Measurements from ENCODE around the gene SUV39H1.
A peak's percentile ranks its signal among the peaks of the same experiment; 100 is the strongest.
"Not testable (repeated sequence)": the region's sequence is repeated elsewhere in the genome, so short reads cannot be mapped to it uniquely, and the experiment has no call there.

Gene SUV39H1

DNA sequence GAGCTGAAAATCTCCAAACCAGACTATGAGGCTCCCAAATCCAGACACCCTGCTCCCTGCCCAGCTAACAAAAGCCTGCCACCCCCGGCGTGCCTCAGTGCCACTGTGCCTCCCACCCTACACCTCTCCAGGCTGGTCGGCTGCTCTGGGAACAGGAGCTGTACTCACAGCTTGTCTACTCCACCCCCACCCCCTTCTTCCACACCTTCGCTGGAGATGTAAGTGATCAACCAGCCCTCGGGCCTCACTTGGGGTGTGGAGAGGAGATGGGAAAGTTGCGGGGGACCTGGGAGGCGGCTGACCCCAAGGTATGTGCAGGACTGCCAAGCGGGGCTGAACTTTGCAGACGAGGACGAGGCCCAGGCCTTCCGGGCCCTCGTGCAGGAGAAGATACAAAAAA lies 11.1 kb upstream of the SUV39H1 start:
- Histone ChIP-seq H3K36me3 (ENCODE audit: control insufficient read depth, insufficient read depth, low read length) (no peaks in the 10 kb centered on the region), H3K27ac (ENCODE audit: low read depth, low read length, severe bottlenecking) (no peak overlapping the region), H3K9me3 (ENCODE audit: control insufficient read depth, low read length) (no peaks in the 10 kb centered on the region), H3K4me3 (ENCODE audit: extremely low read depth, insufficient read depth, low read length, poor library complexity, severe bottlenecking) (no peak overlapping the region), H3K4me1 (ENCODE audit: control insufficient read depth, insufficient read depth, low read length, poor library complexity, severe bottlenecking) (no peaks in the 10 kb centered on the region)
- WGBS, 2 experiments (ENCODE audit: insufficient coverage in 2 of 2) = 88% methylated on average over 6 of the region's 12 CpGs; no CpG with 5 or more reads in 1 of the 2 experiments

DNA sequence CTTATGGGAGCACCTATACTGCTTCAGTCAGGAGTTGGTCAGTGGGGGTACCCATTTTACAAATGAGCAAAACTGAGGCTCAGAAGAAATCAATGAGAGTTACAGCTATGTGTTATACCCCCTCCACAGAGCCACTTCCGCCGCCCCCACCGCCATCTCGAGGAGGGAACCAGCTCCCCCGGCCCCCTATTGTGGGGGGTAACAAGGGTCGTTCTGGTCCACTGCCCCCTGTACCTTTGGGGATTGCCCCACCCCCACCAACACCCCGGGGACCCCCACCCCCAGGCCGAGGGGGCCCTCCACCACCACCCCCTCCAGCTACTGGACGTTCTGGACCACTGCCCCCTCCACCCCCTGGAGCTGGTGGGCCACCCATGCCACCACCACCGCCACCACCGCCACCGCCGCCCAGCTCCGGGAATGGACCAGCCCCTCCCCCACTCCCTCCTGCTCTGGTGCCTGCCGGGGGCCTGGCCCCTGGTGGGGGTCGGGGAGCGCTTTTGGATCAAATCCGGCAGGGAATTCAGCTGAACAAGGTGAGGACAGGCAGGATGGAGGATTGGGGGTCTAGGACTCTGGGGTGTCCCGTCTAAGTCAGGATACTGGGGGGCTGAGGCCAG lies 7.9 kb upstream of the SUV39H1 start:
- Histone ChIP-seq H3K4me3 (ENCODE audit: extremely low read depth, insufficient read depth, low read length, poor library complexity, severe bottlenecking) (no peak overlapping the region), H3K4me1 (ENCODE audit: control insufficient read depth, insufficient read depth, low read length, poor library complexity, severe bottlenecking) (no peaks in the 10 kb centered on the region), H3K9me3 (ENCODE audit: control insufficient read depth, low read length) (no peaks in the 10 kb centered on the region), H3K27ac (ENCODE audit: low read depth, low read length, severe bottlenecking) (no peak overlapping the region), H3K36me3 (ENCODE audit: control insufficient read depth, insufficient read depth, low read length) (no peaks in the 10 kb centered on the region)
- 70% methylated on average over 3 of the region's 19 CpGs; no CpG with 5 or more reads in 1 of the 2 experiments for WGBS, 2 experiments (ENCODE audit: insufficient coverage in 2 of 2)

- Histone ChIP-seq H3K4me3 (ENCODE audit: extremely low read depth, insufficient read depth, low read length, poor library complexity, severe bottlenecking) (no peak overlapping the region), H3K9me3 (ENCODE audit: control insufficient read depth, low read length) (no peaks in the 10 kb centered on the region), H3K4me1 (ENCODE audit: control insufficient read depth, insufficient read depth, low read length, poor library complexity, severe bottlenecking) (no peaks in the 10 kb centered on the region), H3K36me3 (ENCODE audit: control insufficient read depth, insufficient read depth, low read length) (no peaks in the 10 kb centered on the region), H3K27ac (ENCODE audit: low read depth, low read length, severe bottlenecking) (no peak overlapping the region)
- WGBS, 2 experiments (ENCODE audit: insufficient coverage in 2 of 2) = no CpG with 5 or more reads among the region's 11 CpGs
Measured at GRCh38 chrX:48689208-48689920, 7.2 kb upstream of the SUV39H1 start.

DNA sequence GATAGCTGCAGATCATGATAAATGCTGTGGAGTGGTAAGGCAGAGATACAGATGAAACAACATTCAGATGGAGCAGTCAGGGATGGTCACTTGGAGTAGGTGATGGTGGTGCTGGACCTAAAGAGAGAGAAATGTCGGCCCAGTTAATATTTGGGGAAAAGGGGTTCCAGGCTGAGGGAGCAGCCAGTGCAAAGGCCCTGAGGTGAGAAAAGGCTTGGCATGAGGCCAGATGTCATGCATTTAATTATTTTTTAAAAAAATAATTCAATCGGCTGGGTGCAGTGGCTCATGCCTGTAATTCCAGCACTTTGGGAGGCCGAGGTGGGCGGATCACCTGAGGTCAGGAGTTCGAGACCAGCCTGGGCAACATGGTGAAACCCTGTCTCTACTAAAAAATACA lies 4.8 kb upstream of the SUV39H1 start:
- not testable (repeated sequence) for H3K4me1 ChIP-seq (ENCODE audit: control insufficient read depth, insufficient read depth, low read length, poor library complexity, severe bottlenecking); H3K4me3 ChIP-seq (ENCODE audit: extremely low read depth, insufficient read depth, low read length, poor library complexity, severe bottlenecking); H3K36me3 ChIP-seq (ENCODE audit: control insufficient read depth, insufficient read depth, low read length); H3K9me3 ChIP-seq (ENCODE audit: control insufficient read depth, low read length); H3K27ac ChIP-seq (ENCODE audit: low read depth, low read length, severe bottlenecking)
- WGBS, 2 experiments (ENCODE audit: insufficient coverage in 2 of 2) = 100% methylated on average over 1 of the region's 5 CpGs; no CpG with 5 or more reads in 1 of the 2 experiments

GRCh38 chrX:48694776-48695533 lies 1.6 kb upstream of the SUV39H1 start:
- Histone ChIP-seq H3K9me3 (ENCODE audit: control insufficient read depth, low read length) (no peaks in the 10 kb centered on the region), H3K27ac (ENCODE audit: low read depth, low read length, severe bottlenecking) (no peak overlapping the region), H3K4me1 (ENCODE audit: control insufficient read depth, insufficient read depth, low read length, poor library complexity, severe bottlenecking) (peaks cover 6% of the 10 kb centered on the region), H3K4me3 (ENCODE audit: extremely low read depth, insufficient read depth, low read length, poor library complexity, severe bottlenecking) (no peak overlapping the region), H3K36me3 (ENCODE audit: control insufficient read depth, insufficient read depth, low read length) (peaks cover 11% of the 10 kb centered on the region)
- WGBS, 2 experiments (ENCODE audit: insufficient coverage in 2 of 2) = 20 to 63% methylated on average over 2 to 13 of the region's 15 CpGs

GRCh38 chrX:48695534-48695896 lies 1.0 kb upstream of the SUV39H1 start:
- no peak overlapping the region for H3K27ac ChIP-seq (ENCODE audit: low read depth, low read length, severe bottlenecking)

GRCh38 chrX:48695925-48696300 lies 621 bp upstream of the SUV39H1 start:
- no peaks in the 10 kb centered on the region for H3K9me3 ChIP-seq (ENCODE audit: control insufficient read depth, low read length)
- H3K27ac ChIP-seq (ENCODE audit: low read depth, low read length, severe bottlenecking) = peak overlapping the region; percentile 57
- H3K4me3 ChIP-seq (ENCODE audit: extremely low read depth, insufficient read depth, low read length, poor library complexity, severe bottlenecking) = peak overlapping the region; percentile 52
- WGBS, 2 experiments (ENCODE audit: insufficient coverage in 2 of 2) = 0% methylated on average over 2 to 4 of the region's 8 CpGs
- peaks cover 20% of the 10 kb centered on the region for H3K36me3 ChIP-seq (ENCODE audit: control insufficient read depth, insufficient read depth, low read length)
- H3K4me1 ChIP-seq (ENCODE audit: control insufficient read depth, insufficient read depth, low read length, poor library complexity, severe bottlenecking) = peaks cover 6% of the 10 kb centered on the region

More at GRCh38 chrX:48695534-48695896, 1.0 kb upstream of the SUV39H1 start:
- WGBS, 2 experiments (ENCODE audit: insufficient coverage in 2 of 2) = 55% methylated on average over 14 of the region's 14 CpGs; no CpG with 5 or more reads in 1 of the 2 experiments
- H3K36me3 ChIP-seq (ENCODE audit: control insufficient read depth, insufficient read depth, low read length) = peaks cover 17% of the 10 kb centered on the region
- H3K4me3 ChIP-seq (ENCODE audit: extremely low read depth, insufficient read depth, low read length, poor library complexity, severe bottlenecking) = no peak overlapping the region
- H3K4me1 ChIP-seq (ENCODE audit: control insufficient read depth, insufficient read depth, low read length, poor library complexity, severe bottlenecking) = peaks cover 6% of the 10 kb centered on the region
- H3K9me3 ChIP-seq (ENCODE audit: control insufficient read depth, low read length) = no peaks in the 10 kb centered on the region

GRCh38 chrX:48696909-48697727 lies 584 bp downstream of the SUV39H1 start:
- Histone ChIP-seq H3K36me3 (ENCODE audit: control insufficient read depth, insufficient read depth, low read length) (peaks cover 32% of the 10 kb centered on the region), H3K4me3 (ENCODE audit: extremely low read depth, insufficient read depth, low read length, poor library complexity, severe bottlenecking) (peak overlapping the region; percentile 52), H3K9me3 (ENCODE audit: control insufficient read depth, low read length) (no peaks in the 10 kb centered on the region), H3K27ac (ENCODE audit: low read depth, low read length, severe bottlenecking) (peak overlapping the region; percentile 79), H3K4me1 (ENCODE audit: control insufficient read depth, insufficient read depth, low read length, poor library complexity, severe bottlenecking) (peaks cover 9% of the 10 kb centered on the region)
- WGBS, 2 experiments (ENCODE audit: insufficient coverage in 2 of 2) = 2% methylated on average over 12 of the region's 56 CpGs; no CpG with 5 or more reads in 1 of the 2 experiments

DNA sequence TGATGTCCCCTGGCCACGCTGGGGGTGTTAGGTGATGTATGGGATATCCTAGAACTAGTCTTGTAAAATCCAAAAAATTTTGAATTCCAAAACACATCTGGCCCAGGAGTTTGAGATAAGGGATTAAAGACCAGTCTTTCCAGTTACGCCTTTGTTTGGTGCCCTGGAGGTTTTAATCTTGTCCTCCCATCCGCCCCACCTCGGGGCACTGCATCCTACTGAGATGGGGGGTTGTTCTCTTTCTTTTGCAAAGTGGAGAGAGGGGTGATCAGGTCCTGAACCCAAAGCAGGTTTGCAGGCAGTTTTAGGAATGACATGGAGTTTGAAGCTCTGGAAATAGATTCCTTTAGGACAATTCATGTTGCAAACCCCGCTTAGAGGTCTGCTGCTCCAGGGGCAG lies 1.8 kb downstream of the SUV39H1 start:
- H3K27ac ChIP-seq (ENCODE audit: low read depth, low read length, severe bottlenecking) = no peak overlapping the region
- no peaks in the 10 kb centered on the region for H3K9me3 ChIP-seq (ENCODE audit: control insufficient read depth, low read length)
- peaks cover 36% of the 10 kb centered on the region for H3K36me3 ChIP-seq (ENCODE audit: control insufficient read depth, insufficient read depth, low read length)
- no peak overlapping the region for H3K4me3 ChIP-seq (ENCODE audit: extremely low read depth, insufficient read depth, low read length, poor library complexity, severe bottlenecking)
- H3K4me1 ChIP-seq (ENCODE audit: control insufficient read depth, insufficient read depth, low read length, poor library complexity, severe bottlenecking) = peaks cover 9% of the 10 kb centered on the region
- WGBS, 2 experiments (ENCODE audit: insufficient coverage in 2 of 2) = 90 to 100% methylated on average over 1 to 2 of the region's 5 CpGs

DNA sequence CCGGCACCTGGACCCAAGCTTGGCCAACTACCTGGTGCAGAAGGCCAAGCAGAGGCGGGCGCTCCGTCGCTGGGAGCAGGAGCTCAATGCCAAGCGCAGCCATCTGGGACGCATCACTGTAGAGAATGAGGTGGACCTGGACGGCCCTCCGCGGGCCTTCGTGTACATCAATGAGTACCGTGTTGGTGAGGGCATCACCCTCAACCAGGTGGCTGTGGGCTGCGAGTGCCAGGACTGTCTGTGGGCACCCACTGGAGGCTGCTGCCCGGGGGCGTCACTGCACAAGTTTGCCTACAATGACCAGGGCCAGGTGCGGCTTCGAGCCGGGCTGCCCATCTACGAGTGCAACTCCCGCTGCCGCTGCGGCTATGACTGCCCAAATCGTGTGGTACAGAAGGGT lies 3.7 kb downstream of the SUV39H1 start:
- no peak overlapping the region for H3K4me3 ChIP-seq (ENCODE audit: extremely low read depth, insufficient read depth, low read length, poor library complexity, severe bottlenecking)

More for the DNA sequence above, 3.7 kb downstream of the SUV39H1 start:
- Histone ChIP-seq H3K4me1 (ENCODE audit: control insufficient read depth, insufficient read depth, low read length, poor library complexity, severe bottlenecking) (peaks cover 9% of the 10 kb centered on the region), H3K9me3 (ENCODE audit: control insufficient read depth, low read length) (no peaks in the 10 kb centered on the region), H3K36me3 (ENCODE audit: control insufficient read depth, insufficient read depth, low read length) (peaks cover 40% of the 10 kb centered on the region), H3K27ac (ENCODE audit: low read depth, low read length, severe bottlenecking) (no peak overlapping the region)
- 97 to 99% methylated on average over 7 to 11 of the region's 23 CpGs for WGBS, 2 experiments (ENCODE audit: insufficient coverage in 2 of 2)

Data from mesodermal cell (in vitro differentiated cells).